Ovary (tissue), 9 donors: Measurements from ENCODE around the gene MAP6D1. TPM values are rescaled to one million over a fixed set of nuclear protein-coding genes. Genes with fewer than 3 reads are reported as not detected.
A peak's percentile ranks its signal among the peaks of the same experiment; 100 is the strongest.

ENCODE experiments used
- DNase-seq, 5 donors: peaks; one replicate each; pipeline ENCODE4 v3.0.0-alpha.2; 2019 to 2020
- H3K27ac ChIP-seq, 2 donors: fragments of 200-600 bp; one replicate each; pipeline versions ENCODE4 v1.5.1 to v1.8.0; 2019 to 2022
- H3K27me3 ChIP-seq: fragments of 200-600 bp; one replicate; pipeline ENCODE4 v1.8.0; 2022
- H3K36me3 ChIP-seq: fragments of 200-600 bp; sonication (generic); one replicate; pipeline ENCODE4 v1.5.1; 2019
- H3K4me1 ChIP-seq: one replicate; pipeline ENCODE4 v1.8.1; 2013; ENCODE audit warnings: mild to moderate bottlenecking, moderate library complexity; ENCODE audit not compliant: insufficient read depth
- H3K4me3 ChIP-seq: fragments of 200-600 bp; sonication (generic); one replicate; pipeline ENCODE4 v1.5.1; 2017
- H3K9me3 ChIP-seq, 2 donors: fragments of 200-600 bp in 1 of 2; sonication (generic) in 1 of 2; one replicate each; pipeline versions ENCODE4 v1.5.1 to v1.8.1; 2013 to 2019; ENCODE audit warnings: mild to moderate bottlenecking in 1 of 2, moderate library complexity in 1 of 2
- EP300 ChIP-seq: sonication (generic); formaldehyde crosslinking; IDR thresholded peaks from one replicate; pipeline ENCODE4 v1.6.1; 2017; ENCODE audit warnings: antibody characterized with exemption
- POLR2A ChIP-seq: fragments of 450-650 bp; IDR thresholded peaks from one replicate; pipeline ENCODE4 v1.6.1; 2017; ENCODE audit warnings: antibody characterized with exemption, mild to moderate bottlenecking, moderate library complexity
- WGBS, 3 donors: extraction: QIAGEN DNeasy Blood & Tissue Kit in 1 of 3; methylation state at CpG; one replicate each; pipeline versions ENCODE4 v1.1.5 to v1.1.7; 2013 to 2017; 5-methylcytosine and 5-hydroxymethylcytosine counted together
- intact Hi-C, 4 donors: fragments of 100-400 bp; cut with DNase I; formaldehyde crosslinking; loops; one replicate each; pipeline versions ENCODE4 v1.11.0 to v1.15.1; 2022 to 2023
- polyA plus RNA-seq, 2 donors: library from polyadenylated mRNA; stranded (reverse); fragments of 200-250 nt in 1 of 2; fragments of 350-450 nt in 1 of 2; fragmentation: Illumina TruSeq in 1 of 2; extraction: RNeasy Lipid Tissue Mini Kit (QIAGEN cat#74804) in 1 of 2; gene quantifications; one replicate each; pipeline ENCODE4 v1.2.3, GENCODE V29; 2013 to 2014
- total RNA-seq, 7 donors: library from RNA; depleted of rRNA in 2 of 7; stranded (reverse); fragments of >200 nt in 2 of 7; fragmentation: NEBNext Ultra II Directional in 3 of 7; extraction: Animal tissue kit (Norgen Biotek cat#: 25700) in 3 of 7; gene quantifications; one replicate each; pipeline versions ENCODE4 v1.1.0 to v1.2.4, GENCODE V29; 2016 to 2023
- TF ChIP-seq, protein P1 (sequence below), 3 donors: fragments of 450-650 bp in 2 of 3; fragments of 200-600 bp in 1 of 3; IDR thresholded peaks; one replicate each; pipeline versions ENCODE4 v1.5.1 to v1.8.0; 2016 to 2022; ENCODE audit warnings: antibody characterized with exemption in 3 of 3, mild to moderate bottlenecking in 1 of 3
- donor health status: DM: no; HTN: no; CAD: no; lungs with moderate emphysema.
- donor health status: DM: no; HTN: no; CAD: no.
- donor health status: Bipolar disorder and iron deficiency.
- donor health status: DM: yes; HTN: yes; CAD: no.
- donor health status: DM: no; HTN: no; CAD: no.
- donor health status: DM: yes; HTN: yes; CAD: no.

Gene MAP6D1
- total and polyA plus RNA-seq, 9 donors = 0.47 to 3.1 (median 1.2) TPM

DNA sequence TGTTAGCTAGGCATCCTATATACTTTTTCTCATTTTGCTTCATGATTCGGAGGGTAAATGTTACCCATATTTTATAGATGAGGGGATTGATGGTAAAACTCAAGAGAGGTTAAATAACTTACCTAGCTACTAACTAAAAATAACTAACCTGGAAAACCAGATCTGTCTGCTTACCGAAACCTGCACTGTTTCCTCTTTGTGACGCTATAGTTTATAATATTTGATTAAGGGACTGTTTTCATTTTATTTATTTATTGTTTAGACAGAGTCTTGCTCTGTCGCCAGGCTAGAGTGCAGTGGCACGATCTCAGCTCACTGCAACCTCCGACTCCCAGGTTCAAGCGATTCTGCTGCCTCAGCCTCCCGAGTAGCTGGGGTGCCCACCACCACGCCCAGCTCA is 55.9 kb downstream of the MAP6D1 start:
- 89 to 97% (median 94%) methylated on average over 9 of the region's 9 CpGs for WGBS, 3 donors
- no peaks in the 10 kb centered on the region for H3K36me3 ChIP-seq
- no peak overlapping the region for H3K4me3 ChIP-seq
- intact Hi-C loops = loop anchor here in 3 of 4 donors (5.0 to 10.0 kb wide), 3 partner anchors 295 to 302 kb away; no protein-coding TSS in a partner anchor
- DNase-seq = no peak
- TF ChIP-seq, protein P1, sequence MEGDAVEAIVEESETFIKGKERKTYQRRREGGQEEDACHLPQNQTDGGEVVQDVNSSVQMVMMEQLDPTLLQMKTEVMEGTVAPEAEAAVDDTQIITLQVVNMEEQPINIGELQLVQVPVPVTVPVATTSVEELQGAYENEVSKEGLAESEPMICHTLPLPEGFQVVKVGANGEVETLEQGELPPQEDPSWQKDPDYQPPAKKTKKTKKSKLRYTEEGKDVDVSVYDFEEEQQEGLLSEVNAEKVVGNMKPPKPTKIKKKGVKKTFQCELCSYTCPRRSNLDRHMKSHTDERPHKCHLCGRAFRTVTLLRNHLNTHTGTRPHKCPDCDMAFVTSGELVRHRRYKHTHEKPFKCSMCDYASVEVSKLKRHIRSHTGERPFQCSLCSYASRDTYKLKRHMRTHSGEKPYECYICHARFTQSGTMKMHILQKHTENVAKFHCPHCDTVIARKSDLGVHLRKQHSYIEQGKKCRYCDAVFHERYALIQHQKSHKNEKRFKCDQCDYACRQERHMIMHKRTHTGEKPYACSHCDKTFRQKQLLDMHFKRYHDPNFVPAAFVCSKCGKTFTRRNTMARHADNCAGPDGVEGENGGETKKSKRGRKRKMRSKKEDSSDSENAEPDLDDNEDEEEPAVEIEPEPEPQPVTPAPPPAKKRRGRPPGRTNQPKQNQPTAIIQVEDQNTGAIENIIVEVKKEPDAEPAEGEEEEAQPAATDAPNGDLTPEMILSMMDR (IDR thresholded peaks at IDR 0.05) = no peak
- TF ChIP-seq POLR2A (no peak), EP300 (no peak)
- no peak overlapping the region for H3K27ac ChIP-seq
- no peaks in the 10 kb centered on the region for H3K4me1 ChIP-seq
- no peaks in the 10 kb centered on the region for H3K27me3 ChIP-seq
- no peaks in the 10 kb centered on the region for H3K9me3 ChIP-seq

DNA sequence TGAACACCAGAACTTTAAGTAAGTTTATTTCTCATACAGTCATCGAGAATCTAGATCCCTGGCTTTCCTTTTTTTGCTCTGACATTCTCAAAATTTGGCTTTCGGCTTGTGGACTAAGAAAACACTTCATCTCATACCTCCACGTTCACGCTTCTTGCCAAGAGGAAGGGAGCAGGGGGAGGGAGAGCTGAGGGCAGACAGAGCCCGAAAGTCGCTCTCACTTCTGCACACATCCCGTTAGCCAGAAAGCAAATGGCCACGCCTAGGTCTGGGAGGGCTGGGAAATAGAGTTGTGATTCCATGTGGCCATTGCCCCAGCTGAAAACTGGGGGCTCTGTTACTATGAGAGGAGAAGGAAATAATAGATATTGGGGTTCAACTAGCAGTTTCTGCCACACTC is 57.3 kb downstream of the MAP6D1 start:
- no peaks in the 10 kb centered on the region for H3K36me3 ChIP-seq
- DNase-seq = no peak
- WGBS, 3 donors = 77 to 88% (median 81%) methylated on average over 8 of the region's 8 CpGs
- TF ChIP-seq, protein P1 (IDR thresholded peaks at IDR 0.05) = no peak
- TF ChIP-seq POLR2A (no peak), EP300 (no peak)
- H3K9me3 ChIP-seq = no peaks in the 10 kb centered on the region
- no peak overlapping the region for H3K27ac ChIP-seq
- no peak overlapping the region for H3K4me3 ChIP-seq
- H3K27me3 ChIP-seq = no peaks in the 10 kb centered on the region
- H3K4me1 ChIP-seq = no peaks in the 10 kb centered on the region
- intact Hi-C loops = loop anchor here in 3 of 4 donors (5.0 to 10.0 kb wide), 3 partner anchors 293 to 301 kb away; no protein-coding TSS in a partner anchor

DNA sequence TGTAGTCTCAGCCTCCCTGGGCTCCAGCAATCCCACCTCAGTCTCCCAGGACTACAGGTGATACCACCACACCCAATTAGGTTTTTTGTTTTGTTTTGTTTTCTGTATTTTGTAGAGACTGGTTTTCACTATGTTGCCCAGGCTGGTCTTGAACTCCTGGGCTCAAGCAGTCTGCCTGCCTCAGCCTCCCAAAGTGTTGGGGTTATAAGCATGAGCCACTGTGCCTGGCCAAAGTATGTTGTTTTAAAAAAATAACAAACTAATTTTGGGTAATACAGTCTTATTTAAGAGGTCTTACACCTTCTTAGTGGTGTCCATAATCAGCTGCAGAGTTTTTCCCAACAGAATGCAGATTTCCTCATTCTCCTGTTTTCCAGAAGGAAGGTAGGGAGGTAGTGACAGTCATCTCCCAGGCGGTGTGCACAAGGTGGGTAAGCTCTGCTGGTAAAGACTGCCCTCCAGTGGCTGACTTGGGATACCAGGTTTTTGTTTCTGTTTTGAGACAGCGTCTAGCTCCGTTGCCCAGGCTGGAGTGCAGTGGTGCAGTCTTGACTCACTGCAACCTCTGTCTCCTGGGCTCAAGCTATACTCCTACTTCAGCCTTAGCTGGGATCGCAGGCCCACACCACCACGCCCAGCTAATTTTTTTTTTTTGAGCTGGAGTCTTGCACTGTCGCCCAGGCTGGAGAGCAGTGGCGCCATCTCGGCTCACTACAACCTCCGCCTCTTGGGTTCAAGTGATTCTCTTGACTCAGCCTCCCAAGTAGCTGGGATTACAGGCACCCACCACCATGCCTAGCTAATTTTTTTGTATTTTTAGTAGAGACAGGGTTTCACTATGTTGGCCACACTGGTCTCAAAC is 58.4 kb downstream of the MAP6D1 start:
- intact Hi-C loops = loop anchor here (2.0 to 10.0 kb wide), 4 partner anchors 292 to 300 kb away; no protein-coding TSS in a partner anchor
- TF ChIP-seq EP300 = no peak
- TF ChIP-seq, protein P1 (IDR thresholded peaks at IDR 0.05) = peak; percentile 60 to 76 (median 70)
- TF ChIP-seq POLR2A = no peak
- 62 to 68% (median 64%) methylated on average over 9 of the region's 9 CpGs for WGBS, 3 donors
- DNase-seq = peak; percentile 63 to 79 (median 71)
- Histone ChIP-seq H3K9me3 (no peaks in the 10 kb centered on the region), H3K4me1 (no peaks in the 10 kb centered on the region), H3K36me3 (no peaks in the 10 kb centered on the region), H3K27me3 (no peaks in the 10 kb centered on the region), H3K27ac (no peak overlapping the region), H3K4me3 (no peak overlapping the region)

DNA sequence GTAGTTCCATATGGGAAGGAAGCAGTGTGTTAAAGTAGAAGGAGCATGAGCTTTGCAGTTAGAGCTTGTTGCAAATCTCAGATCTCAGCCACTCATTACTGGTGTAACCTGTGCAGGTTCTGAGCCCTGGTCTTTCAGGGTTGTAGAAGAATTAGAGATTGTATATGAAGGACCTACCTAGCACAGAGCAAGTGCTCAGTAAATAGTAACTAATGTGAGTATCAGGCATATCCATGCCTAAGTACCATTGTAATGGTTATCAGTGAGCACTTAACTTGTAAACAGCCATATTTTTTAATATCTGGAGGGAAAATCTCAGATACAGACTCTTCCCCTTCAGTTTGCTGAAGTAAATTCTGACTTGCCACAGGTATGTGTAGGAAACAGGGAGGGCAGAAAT is 59.3 kb downstream of the MAP6D1 start:
- intact Hi-C loops = loop anchor here (2.0 to 10.0 kb wide), 4 partner anchors 291 to 299 kb away; no protein-coding TSS in a partner anchor
- Histone ChIP-seq H3K36me3 (no peaks in the 10 kb centered on the region), H3K27me3 (no peaks in the 10 kb centered on the region), H3K4me3 (no peak overlapping the region), H3K4me1 (no peaks in the 10 kb centered on the region), H3K9me3 (no peaks in the 10 kb centered on the region), H3K27ac (no peak overlapping the region)
- no peak for DNase-seq
- TF ChIP-seq, protein P1 (IDR thresholded peaks at IDR 0.05) = no peak
- TF ChIP-seq EP300 (no peak), POLR2A (no peak)

Other genes with a start within 250 kb of the MAP6D1 start
- gene KLHL24, start 190.0 kb downstream of the MAP6D1 start, total RNA-seq = 100 to 1,000 TPM in 2 of 7 donors, 10 to 100 TPM in 5; 45.7 to 135 (median 79.1) TPM
- 10 to 100 TPM; 17.7 to 22.5 TPM for gene KLHL24, start 190.0 kb downstream of the MAP6D1 start, polyA plus RNA-seq
- 10 to 100 TPM; 17.8 to 35.5 (median 27.2) TPM for gene YEATS2, start 127.8 kb downstream of the MAP6D1 start, total RNA-seq
- 10 to 100 TPM; 11.3 to 21.9 TPM for gene YEATS2, start 127.8 kb downstream of the MAP6D1 start, polyA plus RNA-seq
- 10 to 100 TPM; 32.7 to 65.0 (median 56.3) TPM for gene PARL, start 59.3 kb upstream of the MAP6D1 start, total RNA-seq
- 10 to 100 TPM; 50.5 to 55.6 TPM for gene PARL, start 59.3 kb upstream of the MAP6D1 start, polyA plus RNA-seq
- 10 to 100 TPM; 16.3 to 23.1 (median 19.8) TPM for gene ABCC5, start 192.3 kb upstream of the MAP6D1 start, total RNA-seq
- 10 to 100 TPM; 19.4 to 29.4 TPM for gene ABCC5, start 192.3 kb upstream of the MAP6D1 start, polyA plus RNA-seq
- gene HTR3D, start 206.2 kb upstream of the MAP6D1 start, total RNA-seq = under 1 TPM in 1 of 7 donors, not detected in 6; 0.24 TPM
- gene HTR3D, start 206.2 kb upstream of the MAP6D1 start, polyA plus RNA-seq = not detected
- gene HTR3C, start 227.5 kb upstream of the MAP6D1 start, total RNA-seq = not detected
- not detected for gene HTR3C, start 227.5 kb upstream of the MAP6D1 start, polyA plus RNA-seq